Neural cell (in vitro differentiated cells): Measurements from ENCODE around the gene CDH1. TPM values are rescaled to one million over a fixed set of nuclear protein-coding genes. Genes with fewer than 3 reads are reported as not detected.

Experiments used
- H2AFZ ChIP-seq: fragments of 200-600, 300-800 bp; sonication (generic), shearing (Covaris generic); 2 replicates; pipeline ENCODE4 v1.6.0; 2014; ENCODE audit warnings: low read depth, mild to moderate bottlenecking, antibody characterized with exemption, low read length, moderate library complexity
- H3F3A ChIP-seq: fragments of 200-600 bp; shearing (Covaris generic); 2 replicates; pipeline ENCODE4 v1.6.1; 2016; ENCODE audit warnings: mild to moderate bottlenecking, moderate library complexity, mixed read lengths, antibody characterized with exemption, low read length; ENCODE audit not compliant: insufficient read depth, poor library complexity, severe bottlenecking
- H3K27ac ChIP-seq: fragments of 200-600, 300-800 bp; sonication (generic), shearing (Covaris generic); 2 replicates; pipeline ENCODE4 v1.5.1; 2014; ENCODE audit warnings: mild to moderate bottlenecking, low read length, moderate library complexity
- H3K27me3 ChIP-seq: fragments of 300-800, 200-600 bp; sonication (generic), shearing (Covaris generic); 2 replicates; pipeline ENCODE4 v1.6.0; 2014; ENCODE audit warnings: mild to moderate bottlenecking, low read depth, low read length, moderate library complexity; ENCODE audit not compliant: insufficient read depth
- H3K36me3 ChIP-seq: fragments of 300-800, 200-600 bp; sonication (generic), shearing (Covaris generic); 2 replicates; pipeline ENCODE4 v1.5.1; 2014; ENCODE audit warnings: mild to moderate bottlenecking, antibody characterized with exemption, low read length, moderate library complexity; ENCODE audit not compliant: insufficient read depth
- H3K4me2 ChIP-seq: fragments of 300-800, 200-600 bp; sonication (generic), shearing (Covaris generic); 2 replicates; pipeline ENCODE4 v1.6.0; 2014; ENCODE audit warnings: mild to moderate bottlenecking, low read length
- H3K4me3 ChIP-seq: fragments of 300-800, 200-600 bp; sonication (generic), shearing (Covaris generic); 2 replicates; pipeline ENCODE4 v1.5.1; 2014; ENCODE audit warnings: mild to moderate bottlenecking, low read length, moderate library complexity
- H3K79me2 ChIP-seq: fragments of 200-600 bp; shearing (Covaris generic); replicated peaks from 2 replicates; pipeline ENCODE4 v1.6.0; 2014; ENCODE audit warnings: mild to moderate bottlenecking, low read length, moderate library complexity; ENCODE audit not compliant: insufficient read depth
- H3K9ac ChIP-seq: fragments of 300-800, 200-600 bp; sonication (generic), shearing (Covaris generic); 2 replicates; pipeline ENCODE4 v1.6.1; 2016; ENCODE audit warnings: mild to moderate bottlenecking, low read length, mixed read lengths
- H3K9me2 ChIP-seq: fragments of 200-600 bp; shearing (Covaris generic); 2 replicates; pipeline ENCODE4 v1.6.1; 2016; ENCODE audit warnings: mild to moderate bottlenecking, low read length, mixed read lengths; ENCODE audit not compliant: insufficient read depth
- H3K9me3 ChIP-seq: fragments of 200-600, 300-800 bp; sonication (generic), shearing (Covaris generic); 2 replicates; pipeline ENCODE4 v1.6.1; 2016; ENCODE audit warnings: mild to moderate bottlenecking, mixed run types, low read length, moderate library complexity, mixed read lengths
- H4K20me1 ChIP-seq: fragments of 200-600 bp; shearing (Covaris generic); 2 replicates; pipeline ENCODE4 v1.6.1; 2016; ENCODE audit warnings: mild to moderate bottlenecking, mixed run types; ENCODE audit not compliant: insufficient read depth
- EP300 ChIP-seq: fragments of 450-650 bp; conservative IDR thresholded peaks from 2 replicates; pipeline ENCODE4 v1.6.1; 2014; ENCODE audit warnings: antibody characterized with exemption, mild to moderate bottlenecking, moderate library complexity; ENCODE audit not compliant: poor library complexity, severe bottlenecking
- EZH2 ChIP-seq: fragments of 200-600, 300-800 bp; shearing (Covaris generic), sonication (generic); IDR thresholded peaks from 2 replicates; pipeline ENCODE4 v1.6.1; 2014; ENCODE audit warnings: antibody characterized with exemption, low read length, borderline replicate concordance, mild to moderate bottlenecking; ENCODE audit not compliant: insufficient read depth, poor library complexity, severe bottlenecking
- MXI1 ChIP-seq: fragments of 450-650 bp; conservative IDR thresholded peaks from 2 replicates; pipeline ENCODE4 v1.6.1; 2014; ENCODE audit warnings: antibody characterized with exemption, mild to moderate bottlenecking; ENCODE audit not compliant: poor library complexity, severe bottlenecking
- POLR2AphosphoS5 ChIP-seq: IDR thresholded peaks from 2 replicates; pipeline ENCODE4 v1.6.1; 2012
- RAD21 ChIP-seq: fragments of 450-650 bp; conservative IDR thresholded peaks from 2 replicates; pipeline ENCODE4 v1.6.1; 2014; ENCODE audit warnings: antibody characterized with exemption, mild to moderate bottlenecking, moderate library complexity
- SMC3 ChIP-seq: fragments of 450-650 bp; conservative IDR thresholded peaks from 2 replicates; pipeline ENCODE4 v1.6.1; 2014; ENCODE audit warnings: antibody characterized with exemption, mild to moderate bottlenecking, moderate library complexity; ENCODE audit not compliant: poor library complexity
- TAF1 ChIP-seq: IDR thresholded peaks from 2 replicates; pipeline ENCODE4 v1.6.1; 2012; ENCODE audit warnings: low read depth
- polyA plus RNA-seq: library from polyadenylated mRNA; depleted of rRNA; stranded (reverse); fragments of >200 nt; gene quantifications from 2 replicates; pipeline ENCODE4 v1.2.3, GENCODE V29; 2014
- TF ChIP-seq, protein P1 (sequence below): fragments of 450-650 bp; IDR thresholded peaks from 2 replicates; pipeline ENCODE4 v1.5.1; 2014; ENCODE audit warnings: antibody characterized with exemption, mild to moderate bottlenecking, moderate library complexity; ENCODE audit not compliant: poor library complexity, severe bottlenecking
- TF ChIP-seq, protein P2 (sequence below): IDR thresholded peaks from 2 replicates; pipeline ENCODE4 v1.6.1; 2012; ENCODE audit warnings: borderline replicate concordance

The CDH1 gene
- polyA plus RNA-seq, 1 donor from 2014 or later = 1.2 TPM

DNA sequence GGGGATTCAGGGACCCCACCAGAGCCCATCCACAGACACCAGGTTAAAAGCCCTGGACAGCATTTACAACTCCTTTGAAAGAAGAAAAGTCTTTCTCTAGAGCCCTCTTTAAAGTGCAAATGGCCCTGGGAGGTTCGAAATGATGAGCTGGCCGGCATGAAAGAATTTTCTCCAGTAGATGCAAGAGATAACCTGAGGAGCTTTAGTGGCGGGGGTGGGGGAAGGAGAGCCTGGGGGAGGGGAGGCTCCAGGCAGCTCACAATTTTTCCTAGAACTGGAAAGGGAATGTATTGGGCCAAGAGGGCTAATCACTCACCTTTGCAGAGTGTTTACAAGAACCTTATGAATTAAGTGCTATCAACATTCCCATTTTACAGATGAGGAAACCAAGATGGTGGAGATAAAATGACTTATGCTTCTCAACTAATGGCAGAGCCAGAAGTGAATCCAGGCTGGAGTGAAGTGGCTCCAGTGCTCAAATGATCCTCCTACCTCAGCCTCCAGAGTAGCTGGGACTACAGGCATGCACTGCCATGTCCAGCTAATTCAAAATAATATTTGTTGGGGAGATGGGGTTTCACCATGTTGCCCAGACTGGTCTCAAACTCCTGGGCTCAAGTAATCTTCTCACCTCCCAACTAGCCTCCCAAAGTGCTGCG is 4.2 kb upstream of the CDH1 start:
- no peaks in the 10 kb centered on the region for H3F3A ChIP-seq
- no peak overlapping the region for H3K4me2 ChIP-seq
- H3K27ac ChIP-seq = no peak overlapping the region
- H3K4me3 ChIP-seq = no peak overlapping the region
- no peak overlapping the region for H3K9ac ChIP-seq
- no peaks in the 10 kb centered on the region for H3K36me3 ChIP-seq
- TF ChIP-seq POLR2AphosphoS5 = no peak
- no peak for TF ChIP-seq MXI1
- no peak for TF ChIP-seq SMC3
- TF ChIP-seq, protein P1, sequence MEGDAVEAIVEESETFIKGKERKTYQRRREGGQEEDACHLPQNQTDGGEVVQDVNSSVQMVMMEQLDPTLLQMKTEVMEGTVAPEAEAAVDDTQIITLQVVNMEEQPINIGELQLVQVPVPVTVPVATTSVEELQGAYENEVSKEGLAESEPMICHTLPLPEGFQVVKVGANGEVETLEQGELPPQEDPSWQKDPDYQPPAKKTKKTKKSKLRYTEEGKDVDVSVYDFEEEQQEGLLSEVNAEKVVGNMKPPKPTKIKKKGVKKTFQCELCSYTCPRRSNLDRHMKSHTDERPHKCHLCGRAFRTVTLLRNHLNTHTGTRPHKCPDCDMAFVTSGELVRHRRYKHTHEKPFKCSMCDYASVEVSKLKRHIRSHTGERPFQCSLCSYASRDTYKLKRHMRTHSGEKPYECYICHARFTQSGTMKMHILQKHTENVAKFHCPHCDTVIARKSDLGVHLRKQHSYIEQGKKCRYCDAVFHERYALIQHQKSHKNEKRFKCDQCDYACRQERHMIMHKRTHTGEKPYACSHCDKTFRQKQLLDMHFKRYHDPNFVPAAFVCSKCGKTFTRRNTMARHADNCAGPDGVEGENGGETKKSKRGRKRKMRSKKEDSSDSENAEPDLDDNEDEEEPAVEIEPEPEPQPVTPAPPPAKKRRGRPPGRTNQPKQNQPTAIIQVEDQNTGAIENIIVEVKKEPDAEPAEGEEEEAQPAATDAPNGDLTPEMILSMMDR = no peak
- no peak for TF ChIP-seq RAD21
- TF ChIP-seq EZH2 = no peak
- TF ChIP-seq, protein P2, sequence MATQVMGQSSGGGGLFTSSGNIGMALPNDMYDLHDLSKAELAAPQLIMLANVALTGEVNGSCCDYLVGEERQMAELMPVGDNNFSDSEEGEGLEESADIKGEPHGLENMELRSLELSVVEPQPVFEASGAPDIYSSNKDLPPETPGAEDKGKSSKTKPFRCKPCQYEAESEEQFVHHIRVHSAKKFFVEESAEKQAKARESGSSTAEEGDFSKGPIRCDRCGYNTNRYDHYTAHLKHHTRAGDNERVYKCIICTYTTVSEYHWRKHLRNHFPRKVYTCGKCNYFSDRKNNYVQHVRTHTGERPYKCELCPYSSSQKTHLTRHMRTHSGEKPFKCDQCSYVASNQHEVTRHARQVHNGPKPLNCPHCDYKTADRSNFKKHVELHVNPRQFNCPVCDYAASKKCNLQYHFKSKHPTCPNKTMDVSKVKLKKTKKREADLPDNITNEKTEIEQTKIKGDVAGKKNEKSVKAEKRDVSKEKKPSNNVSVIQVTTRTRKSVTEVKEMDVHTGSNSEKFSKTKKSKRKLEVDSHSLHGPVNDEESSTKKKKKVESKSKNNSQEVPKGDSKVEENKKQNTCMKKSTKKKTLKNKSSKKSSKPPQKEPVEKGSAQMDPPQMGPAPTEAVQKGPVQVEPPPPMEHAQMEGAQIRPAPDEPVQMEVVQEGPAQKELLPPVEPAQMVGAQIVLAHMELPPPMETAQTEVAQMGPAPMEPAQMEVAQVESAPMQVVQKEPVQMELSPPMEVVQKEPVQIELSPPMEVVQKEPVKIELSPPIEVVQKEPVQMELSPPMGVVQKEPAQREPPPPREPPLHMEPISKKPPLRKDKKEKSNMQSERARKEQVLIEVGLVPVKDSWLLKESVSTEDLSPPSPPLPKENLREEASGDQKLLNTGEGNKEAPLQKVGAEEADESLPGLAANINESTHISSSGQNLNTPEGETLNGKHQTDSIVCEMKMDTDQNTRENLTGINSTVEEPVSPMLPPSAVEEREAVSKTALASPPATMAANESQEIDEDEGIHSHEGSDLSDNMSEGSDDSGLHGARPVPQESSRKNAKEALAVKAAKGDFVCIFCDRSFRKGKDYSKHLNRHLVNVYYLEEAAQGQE = no peak
- TF ChIP-seq EP300 = no peak
- no peak for TF ChIP-seq TAF1
- no peaks in the 10 kb centered on the region for H4K20me1 ChIP-seq
- no peak overlapping the region for H2AFZ ChIP-seq
- no peaks in the 10 kb centered on the region for H3K79me2 ChIP-seq
- no peaks in the 10 kb centered on the region for H3K9me2 ChIP-seq
- H3K27me3 ChIP-seq = peaks cover 25% of the 10 kb centered on the region
- no peaks in the 10 kb centered on the region for H3K9me3 ChIP-seq

DNA sequence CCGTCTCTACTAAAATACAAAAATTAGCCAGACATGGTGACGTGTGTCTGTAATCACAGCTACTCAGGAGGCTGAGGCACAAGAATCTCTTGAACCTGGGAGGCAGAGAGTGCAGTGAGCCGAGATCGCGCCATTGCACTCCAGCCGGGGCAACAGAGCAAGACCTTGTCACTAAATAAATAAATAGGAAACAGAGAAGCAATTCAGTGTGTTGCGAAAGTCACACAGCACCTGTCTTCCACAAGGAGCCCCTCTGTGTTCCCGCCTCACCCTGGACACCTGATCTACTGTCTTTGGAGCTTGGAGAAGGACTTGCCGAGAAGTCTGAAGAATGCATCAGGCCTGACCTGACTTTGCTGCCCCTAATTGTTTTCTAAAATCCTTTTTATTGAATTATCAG is 3.5 kb upstream of the CDH1 start:
- Histone ChIP-seq H3K4me3 (no peak overlapping the region), H4K20me1 (no peaks in the 10 kb centered on the region), H3K79me2 (no peaks in the 10 kb centered on the region), H3K27me3 (peaks cover 32% of the 10 kb centered on the region), H3K27ac (no peak overlapping the region), H3K4me2 (no peak overlapping the region), H3K36me3 (no peaks in the 10 kb centered on the region), H3K9me2 (no peaks in the 10 kb centered on the region), H2AFZ (no peak overlapping the region), H3K9ac (no peak overlapping the region), H3F3A (no peaks in the 10 kb centered on the region), H3K9me3 (no peaks in the 10 kb centered on the region)
- no peak for TF ChIP-seq POLR2AphosphoS5
- TF ChIP-seq SMC3 = no peak
- TF ChIP-seq RAD21 = no peak
- TF ChIP-seq EP300 = no peak
- no peak for TF ChIP-seq TAF1
- TF ChIP-seq, protein P2 = no peak
- TF ChIP-seq MXI1 = no peak
- no peak for TF ChIP-seq EZH2
- TF ChIP-seq, protein P1 = no peak
